SU-DHL-6 (cell line): ENCODE results near the gene SHISA5.

Source experiments
- H2AFZ ChIP-seq: fragments of 200-600 bp; sonication (generic); 2 replicates; pipeline ENCODE4 v1.6.1; 2014; ENCODE audit warnings: low read depth, mild to moderate bottlenecking, moderate library complexity, mixed read lengths, antibody characterized with exemption, low read length; ENCODE audit not compliant: severe bottlenecking
- H3F3A ChIP-seq: fragments of 200-600 bp; shearing (Covaris generic); 2 replicates; pipeline ENCODE4 v1.6.0; 2016; ENCODE audit warnings: antibody characterized with exemption, mild to moderate bottlenecking; ENCODE audit not compliant: insufficient read depth
- H3K27ac ChIP-seq: fragments of 200-600 bp; sonication (generic); 2 replicates; pipeline ENCODE4 v1.5.1; 2016; ENCODE audit warnings: low read depth, mild to moderate bottlenecking, low read length, moderate library complexity, mixed read lengths
- H3K27me3 ChIP-seq: fragments of 200-600 bp; sonication (generic), shearing (Covaris generic); 2 replicates; pipeline ENCODE4 v1.6.0; 2014; ENCODE audit warnings: mild to moderate bottlenecking, low read length
- H3K36me3 ChIP-seq: fragments of 200-600 bp; sonication (generic); 2 replicates; pipeline ENCODE4 v1.6.1; 2014; ENCODE audit warnings: mild to moderate bottlenecking, low read length, mixed read lengths
- H3K4me2 ChIP-seq: fragments of 300-600, 200-600 bp; shearing (Covaris generic), sonication (generic); 2 replicates; pipeline ENCODE4 v1.6.0; 2014; ENCODE audit warnings: low read length, low read depth, mild to moderate bottlenecking; ENCODE audit not compliant: poor library complexity, severe bottlenecking
- H3K4me3 ChIP-seq: fragments of 200-600 bp; sonication (generic); 2 replicates; pipeline ENCODE4 v1.5.1; 2014; ENCODE audit warnings: antibody characterized with exemption, low read length, mild to moderate bottlenecking, mixed read lengths; ENCODE audit not compliant: insufficient read depth, poor library complexity, severe bottlenecking
- H3K79me2 ChIP-seq: fragments of 200-600 bp; sonication (generic); 2 replicates; pipeline ENCODE4 v1.6.1; 2014; ENCODE audit warnings: mild to moderate bottlenecking, low read length, moderate library complexity; ENCODE audit not compliant: insufficient read depth
- H3K9ac ChIP-seq: fragments of 200-600 bp; sonication (generic); 2 replicates; pipeline ENCODE4 v1.7.0; 2014; ENCODE audit warnings: mild to moderate bottlenecking, low read length
- H3K9me2 ChIP-seq: fragments of 200-600 bp; sonication (generic); replicated peaks from 2 replicates; pipeline ENCODE4 v1.6.1; 2014; ENCODE audit warnings: low read length; ENCODE audit not compliant: insufficient read depth
- H3K9me3 ChIP-seq: fragments of 200-600 bp; sonication (generic); 2 replicates; pipeline ENCODE4 v1.6.1; 2014; ENCODE audit warnings: low read length, mixed read lengths; ENCODE audit not compliant: insufficient read depth
- H4K20me1 ChIP-seq: fragments of 200-600 bp; sonication (generic); 2 replicates; pipeline ENCODE4 v1.6.1; 2014; ENCODE audit warnings: low read depth, mild to moderate bottlenecking, antibody characterized with exemption, low read length, moderate library complexity, mixed read lengths
- EZH2phosphoT487 ChIP-seq: fragments of 200-600 bp; sonication (generic), shearing (Covaris generic); conservative IDR thresholded peaks from 2 replicates; pipeline ENCODE4 v1.6.1; 2018; ENCODE audit warnings: mild to moderate bottlenecking, antibody characterized with exemption, low read length, moderate library complexity, mixed read lengths
- TF ChIP-seq, protein P1 (sequence below): fragments of 200-600 bp; sonication (generic); IDR thresholded peaks from one replicate; pipeline ENCODE4 v1.5.1; 2017; ENCODE audit warnings: antibody characterized with exemption, mild to moderate bottlenecking, low read length, moderate library complexity; ENCODE audit not compliant: insufficient read depth, poor library complexity, severe bottlenecking

The SHISA5 gene

DNA sequence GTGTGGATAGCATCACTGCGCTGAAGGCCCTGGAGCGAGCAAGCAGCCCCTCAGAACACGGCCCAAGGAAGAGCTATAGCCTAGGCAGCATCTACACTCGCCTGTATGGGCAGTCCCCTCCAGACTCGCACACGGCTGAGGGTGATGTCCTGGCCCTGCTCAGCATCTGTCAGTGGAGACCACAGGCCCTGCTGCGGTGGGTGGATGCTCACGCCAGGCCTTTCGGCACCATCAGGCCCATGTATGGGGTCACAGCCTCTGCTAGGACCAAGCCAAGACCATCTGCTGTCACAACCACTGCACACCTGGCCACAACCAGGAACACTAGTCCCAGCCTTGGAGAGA lies 36.9 kb downstream of the SHISA5 start:
- peak overlapping the region; percentile 77 for H3K27ac ChIP-seq
- H3K79me2 ChIP-seq: peaks cover 22% of the 10 kb centered on the region; the same call in 1 of the 2 replicates
- no peaks in the 10 kb centered on the region for H3K36me3 ChIP-seq
- peak overlapping the region; percentile 90 for H3K4me2 ChIP-seq
- H3K9ac ChIP-seq: peak overlapping the region; percentile 89
- H3K9me3 ChIP-seq: no peaks in the 10 kb centered on the region
- H3F3A ChIP-seq: peaks cover 9% of the 10 kb centered on the region; the same call in 1 of the 2 replicates
- no peaks in the 10 kb centered on the region for H3K27me3 ChIP-seq
- no peak overlapping the region for H2AFZ ChIP-seq
- TF ChIP-seq, protein P1, sequence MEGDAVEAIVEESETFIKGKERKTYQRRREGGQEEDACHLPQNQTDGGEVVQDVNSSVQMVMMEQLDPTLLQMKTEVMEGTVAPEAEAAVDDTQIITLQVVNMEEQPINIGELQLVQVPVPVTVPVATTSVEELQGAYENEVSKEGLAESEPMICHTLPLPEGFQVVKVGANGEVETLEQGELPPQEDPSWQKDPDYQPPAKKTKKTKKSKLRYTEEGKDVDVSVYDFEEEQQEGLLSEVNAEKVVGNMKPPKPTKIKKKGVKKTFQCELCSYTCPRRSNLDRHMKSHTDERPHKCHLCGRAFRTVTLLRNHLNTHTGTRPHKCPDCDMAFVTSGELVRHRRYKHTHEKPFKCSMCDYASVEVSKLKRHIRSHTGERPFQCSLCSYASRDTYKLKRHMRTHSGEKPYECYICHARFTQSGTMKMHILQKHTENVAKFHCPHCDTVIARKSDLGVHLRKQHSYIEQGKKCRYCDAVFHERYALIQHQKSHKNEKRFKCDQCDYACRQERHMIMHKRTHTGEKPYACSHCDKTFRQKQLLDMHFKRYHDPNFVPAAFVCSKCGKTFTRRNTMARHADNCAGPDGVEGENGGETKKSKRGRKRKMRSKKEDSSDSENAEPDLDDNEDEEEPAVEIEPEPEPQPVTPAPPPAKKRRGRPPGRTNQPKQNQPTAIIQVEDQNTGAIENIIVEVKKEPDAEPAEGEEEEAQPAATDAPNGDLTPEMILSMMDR: no peak
- TF ChIP-seq EZH2phosphoT487: no peak
- H3K9me2 ChIP-seq: no peaks in the 10 kb centered on the region
- H4K20me1 ChIP-seq: no peaks in the 10 kb centered on the region
- H3K4me3 ChIP-seq: peak overlapping the region; percentile 69

DNA sequence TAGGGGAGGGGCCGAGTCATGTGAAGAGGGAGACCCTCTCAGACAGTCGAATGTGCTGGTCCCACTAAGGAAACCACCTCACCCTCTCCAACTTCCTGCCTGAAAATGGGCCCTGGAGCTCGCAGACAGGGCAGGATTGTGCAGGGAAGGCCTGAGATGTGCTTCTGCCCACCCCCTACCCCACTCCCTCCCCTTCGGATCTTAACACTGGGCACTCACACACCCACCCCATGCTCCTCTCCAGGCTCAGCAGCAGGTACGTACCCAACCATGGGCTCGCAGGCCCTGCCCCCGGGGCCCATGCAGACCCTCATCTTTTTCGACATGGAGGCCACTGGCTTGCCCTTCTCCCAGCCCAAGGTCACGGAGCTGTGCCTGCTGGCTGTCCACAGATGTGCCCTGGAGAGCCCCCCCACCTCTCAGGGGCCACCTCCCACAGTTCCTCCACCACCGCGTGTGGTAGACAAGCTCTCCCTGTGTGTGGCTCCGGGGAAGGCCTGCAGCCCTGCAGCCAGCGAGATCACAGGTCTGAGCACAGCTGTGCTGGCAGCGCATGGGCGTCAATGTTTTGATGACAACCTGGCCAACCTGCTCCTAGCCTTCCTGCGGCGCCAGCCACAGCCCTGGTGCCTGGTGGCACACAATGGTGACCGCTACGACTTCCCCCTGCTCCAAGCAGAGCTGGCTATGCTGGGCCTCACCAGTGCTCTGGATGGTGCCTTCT lies 37.4 kb downstream of the SHISA5 start:
- H3K27ac ChIP-seq: peak overlapping the region; percentile 77
- peak overlapping the region; percentile 69 for H3K4me3 ChIP-seq
- no peaks in the 10 kb centered on the region for H4K20me1 ChIP-seq
- H3K36me3 ChIP-seq: no peaks in the 10 kb centered on the region
- H3K9ac ChIP-seq: peak overlapping the region; percentile 89
- no peaks in the 10 kb centered on the region for H3K9me3 ChIP-seq
- H3K27me3 ChIP-seq: no peaks in the 10 kb centered on the region
- no peak overlapping the region for H2AFZ ChIP-seq
- H3K79me2 ChIP-seq: peaks cover 22% of the 10 kb centered on the region; the same call in 1 of the 2 replicates
- TF ChIP-seq, protein P1: no peak
- TF ChIP-seq EZH2phosphoT487: no peak
- peaks cover 9% of the 10 kb centered on the region; the same call in 1 of the 2 replicates for H3F3A ChIP-seq
- H3K9me2 ChIP-seq: no peaks in the 10 kb centered on the region
- H3K4me2 ChIP-seq: peak overlapping the region; percentile 90

DNA sequence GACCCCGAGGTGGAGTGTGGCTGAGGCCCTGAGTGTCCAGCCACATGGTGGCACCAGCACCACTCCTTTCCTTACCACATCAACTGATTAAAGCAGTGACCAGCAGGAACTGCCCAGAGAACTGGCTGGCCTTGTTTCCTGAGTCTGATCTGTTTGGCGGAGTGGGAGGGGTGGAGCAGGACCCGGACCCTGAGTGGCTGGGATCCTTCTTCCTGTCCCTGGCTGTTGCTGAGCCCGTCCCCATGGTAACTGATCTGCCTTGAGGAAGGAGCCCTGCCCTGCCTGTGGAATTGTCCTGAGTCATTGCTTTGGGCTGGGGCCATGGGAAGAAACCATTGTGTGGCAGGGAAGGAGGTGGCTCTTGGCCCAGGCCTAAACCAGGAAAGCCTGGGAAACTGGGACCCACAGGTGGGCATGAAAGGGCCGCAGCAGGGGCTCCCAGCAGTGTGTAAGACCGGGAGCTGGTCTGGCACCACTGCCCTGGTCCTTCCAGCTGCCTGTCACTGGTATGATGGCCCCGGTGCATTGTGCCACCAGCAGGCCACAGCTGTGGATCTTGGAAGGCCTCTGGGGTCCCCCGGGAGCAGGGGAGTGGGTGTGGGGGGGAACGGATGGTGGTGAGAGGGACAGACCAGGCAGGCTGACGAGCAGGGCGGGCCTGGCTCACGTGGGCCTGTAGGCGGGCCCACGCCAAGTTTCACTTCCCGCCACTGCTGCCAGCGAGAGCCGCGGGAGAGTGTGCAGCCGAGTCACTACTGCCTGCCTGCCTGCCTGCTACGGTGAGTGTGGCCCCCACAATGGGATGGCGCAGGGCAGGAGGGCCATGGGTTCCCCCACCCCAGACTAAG lies 38.2 kb downstream of the SHISA5 start:
- peak overlapping the region; percentile 90 for H3K4me2 ChIP-seq
- H3K27ac ChIP-seq: peak overlapping the region; percentile 77
- no peaks in the 10 kb centered on the region for H3K9me3 ChIP-seq
- no peak for TF ChIP-seq EZH2phosphoT487
- TF ChIP-seq, protein P1: peak; percentile 40
- H4K20me1 ChIP-seq: no peaks in the 10 kb centered on the region
- H3K4me3 ChIP-seq: peak overlapping the region; percentile 69
- no peaks in the 10 kb centered on the region for H3K27me3 ChIP-seq
- peaks cover 22% of the 10 kb centered on the region; the same call in 1 of the 2 replicates for H3K79me2 ChIP-seq
- peaks cover 9% of the 10 kb centered on the region; the same call in 1 of the 2 replicates for H3F3A ChIP-seq
- no peaks in the 10 kb centered on the region for H3K9me2 ChIP-seq
- H3K36me3 ChIP-seq: no peaks in the 10 kb centered on the region
- peak overlapping the region; percentile 55 for H2AFZ ChIP-seq
- H3K9ac ChIP-seq: peak overlapping the region; percentile 89
